ENCODE measurements around the gene HMGN5.

HMGN5 gene, protein sequence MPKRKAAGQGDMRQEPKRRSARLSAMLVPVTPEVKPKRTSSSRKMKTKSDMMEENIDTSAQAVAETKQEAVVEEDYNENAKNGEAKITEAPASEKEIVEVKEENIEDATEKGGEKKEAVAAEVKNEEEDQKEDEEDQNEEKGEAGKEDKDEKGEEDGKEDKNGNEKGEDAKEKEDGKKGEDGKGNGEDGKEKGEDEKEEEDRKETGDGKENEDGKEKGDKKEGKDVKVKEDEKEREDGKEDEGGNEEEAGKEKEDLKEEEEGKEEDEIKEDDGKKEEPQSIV

DNA sequence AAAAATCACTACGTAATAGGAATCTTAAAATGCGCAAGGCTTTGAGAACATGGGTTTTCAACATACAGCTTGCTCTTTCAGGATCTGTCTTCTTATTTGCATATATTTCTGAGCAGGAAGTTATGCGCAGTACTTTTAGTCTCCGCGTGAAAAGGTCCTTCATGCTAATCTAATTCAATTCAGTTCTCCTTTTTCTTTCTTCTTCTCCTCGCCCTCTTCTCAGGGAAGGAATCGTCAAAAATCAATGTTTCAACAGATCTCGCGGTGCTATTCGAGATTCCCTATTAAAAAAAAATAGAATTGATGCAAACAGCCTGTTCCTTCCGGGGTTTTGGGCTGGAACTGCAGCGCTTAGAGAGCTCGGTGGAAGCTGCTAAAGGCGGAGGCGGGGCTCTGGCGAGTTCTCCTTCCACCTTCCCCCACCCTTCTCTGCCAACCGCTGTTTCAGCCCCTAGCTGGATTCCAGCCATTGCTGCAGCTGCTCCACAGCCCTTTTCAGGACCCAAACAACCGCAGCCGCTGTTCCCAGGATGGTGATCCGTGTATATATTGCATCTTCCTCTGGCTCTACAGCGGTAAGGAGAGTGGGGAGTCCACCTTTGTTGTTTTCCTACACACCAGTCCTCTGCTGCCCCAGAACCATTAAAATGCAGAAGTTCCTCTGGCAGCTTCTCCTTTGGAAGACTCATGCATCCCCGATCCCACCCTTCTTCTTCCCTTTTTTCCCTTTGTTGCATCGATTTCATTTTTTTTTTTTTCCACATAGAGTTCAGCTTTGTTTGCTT lies at the start of gene HMGN5, which contains the start of gene SH3BGRL:
Gene HMGN5, minus strand, starts transcription at position 243 of the 785 bp plus-strand sequence. CDS start 80,364 bp downstream, outside the sequence.
Gene SH3BGRL, plus strand, starts transcription at position 432 of the 785 bp plus-strand sequence. Its CDS starts 99 bp downstream, at position 531.
- peak; percentile 99 for ATAC-seq
- no peak for TF ChIP-seq ISL1 (CRISPR knock-in tag; IDR thresholded peaks at IDR 0.05)
- no peak for TF ChIP-seq ZFP30 (CRISPR knock-in tag; IDR thresholded peaks at IDR 0.05)
- no peak for TF ChIP-seq CSDC2 (CRISPR knock-in tag; IDR thresholded peaks at IDR 0.05)
- no peak for TF ChIP-seq BACH2 (CRISPR knock-in tag; IDR thresholded peaks at IDR 0.05; ENCODE audit: borderline replicate concordance)
- no peak for TF ChIP-seq ZNF70 (CRISPR knock-in tag; IDR thresholded peaks at IDR 0.05)

DNA sequence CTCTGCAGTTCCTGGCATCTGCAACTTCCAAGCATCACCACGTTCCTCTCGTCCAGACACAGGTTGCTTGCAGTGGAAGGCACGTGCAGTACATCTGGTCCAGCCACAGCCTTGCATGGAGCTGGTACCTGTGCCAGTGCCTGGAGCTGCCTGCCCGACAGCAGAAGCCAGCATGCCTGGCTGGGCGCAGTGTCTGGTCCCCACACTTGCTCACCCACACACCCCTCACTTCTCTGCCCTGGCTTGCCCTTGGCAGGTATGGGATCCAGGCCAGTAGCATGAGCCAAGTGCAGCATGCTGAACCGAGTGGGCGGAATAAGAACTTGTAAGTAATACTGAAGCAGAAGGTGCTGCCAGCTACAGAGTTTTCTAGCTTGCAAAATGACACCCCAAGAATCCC lies 40.0 kb upstream of the HMGN5 start:
- ATAC-seq: no peak
- no peak for TF ChIP-seq PPARA (CRISPR knock-in tag; IDR thresholded peaks at IDR 0.05; ENCODE audit: borderline replicate concordance)
- no peak for TF ChIP-seq ZC3H10 (CRISPR knock-in tag; IDR thresholded peaks at IDR 0.05)
- TF ChIP-seq ZNF565 (CRISPR knock-in tag; conservative IDR thresholded peaks at IDR 0.05; ENCODE audit: low read depth): no peak
- no peak for TF ChIP-seq TOX (CRISPR knock-in tag; IDR thresholded peaks at IDR 0.05; ENCODE audit: borderline replicate concordance)
- no peak for TF ChIP-seq ZNF70 (CRISPR knock-in tag; IDR thresholded peaks at IDR 0.05)
- TF ChIP-seq, protein P1, sequence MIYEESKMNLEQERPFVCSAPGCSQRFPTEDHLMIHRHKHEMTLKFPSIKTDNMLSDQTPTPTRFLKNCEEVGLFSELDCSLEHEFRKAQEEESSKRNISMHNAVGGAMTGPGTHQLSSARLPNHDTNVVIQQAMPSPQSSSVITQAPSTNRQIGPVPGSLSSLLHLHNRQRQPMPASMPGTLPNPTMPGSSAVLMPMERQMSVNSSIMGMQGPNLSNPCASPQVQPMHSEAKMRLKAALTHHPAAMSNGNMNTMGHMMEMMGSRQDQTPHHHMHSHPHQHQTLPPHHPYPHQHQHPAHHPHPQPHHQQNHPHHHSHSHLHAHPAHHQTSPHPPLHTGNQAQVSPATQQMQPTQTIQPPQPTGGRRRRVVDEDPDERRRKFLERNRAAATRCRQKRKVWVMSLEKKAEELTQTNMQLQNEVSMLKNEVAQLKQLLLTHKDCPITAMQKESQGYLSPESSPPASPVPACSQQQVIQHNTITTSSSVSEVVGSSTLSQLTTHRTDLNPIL (CRISPR knock-in tag; IDR thresholded peaks at IDR 0.05; ENCODE audit: low read depth): no peak
- no peak for TF ChIP-seq TSHZ2 (CRISPR knock-in tag; IDR thresholded peaks at IDR 0.05)

- TF ChIP-seq ZC3H10 (CRISPR knock-in tag; IDR thresholded peaks at IDR 0.05): no peak
- TF ChIP-seq ZFP3 (CRISPR knock-in tag; IDR thresholded peaks at IDR 0.05): no peak
- TF ChIP-seq PATZ1 (CRISPR knock-in tag; IDR thresholded peaks at IDR 0.05; ENCODE audit: borderline replicate concordance): no peak
- no peak for TF ChIP-seq TSHZ2 (CRISPR knock-in tag; IDR thresholded peaks at IDR 0.05)
- no peak for TF ChIP-seq ZNF70 (CRISPR knock-in tag; IDR thresholded peaks at IDR 0.05)
- no peak for ATAC-seq
Measured at GRCh38 chrX:81240701-81241331, 39.1 kb upstream of the HMGN5 start.

DNA sequence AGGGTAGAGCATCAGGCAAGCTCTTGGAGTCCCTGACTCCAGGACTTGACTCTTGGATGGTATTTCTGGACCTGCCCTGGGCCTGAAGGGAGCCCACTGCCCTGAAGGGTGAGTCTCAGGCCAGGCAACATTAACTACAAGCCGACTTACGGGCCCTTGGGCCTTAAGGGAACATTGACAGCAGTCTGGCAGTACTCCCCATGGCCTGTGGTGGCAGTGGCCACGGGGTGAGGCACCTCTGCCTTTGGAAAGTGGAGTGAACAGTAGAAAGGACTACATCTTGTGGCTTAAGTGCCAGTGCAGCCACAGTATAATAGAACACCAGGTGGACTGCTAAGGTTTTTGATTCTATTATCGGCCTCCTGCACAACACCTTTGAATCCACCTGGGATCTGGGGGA lies 36.5 kb upstream of the HMGN5 start:
- ATAC-seq: no peak
- no peak for TF ChIP-seq ZNF70 (CRISPR knock-in tag; IDR thresholded peaks at IDR 0.05)
- TF ChIP-seq TOX (CRISPR knock-in tag; IDR thresholded peaks at IDR 0.05; ENCODE audit: borderline replicate concordance): no peak
- no peak for TF ChIP-seq ZNF8 (CRISPR knock-in tag; IDR thresholded peaks at IDR 0.05)
- TF ChIP-seq, protein P2, sequence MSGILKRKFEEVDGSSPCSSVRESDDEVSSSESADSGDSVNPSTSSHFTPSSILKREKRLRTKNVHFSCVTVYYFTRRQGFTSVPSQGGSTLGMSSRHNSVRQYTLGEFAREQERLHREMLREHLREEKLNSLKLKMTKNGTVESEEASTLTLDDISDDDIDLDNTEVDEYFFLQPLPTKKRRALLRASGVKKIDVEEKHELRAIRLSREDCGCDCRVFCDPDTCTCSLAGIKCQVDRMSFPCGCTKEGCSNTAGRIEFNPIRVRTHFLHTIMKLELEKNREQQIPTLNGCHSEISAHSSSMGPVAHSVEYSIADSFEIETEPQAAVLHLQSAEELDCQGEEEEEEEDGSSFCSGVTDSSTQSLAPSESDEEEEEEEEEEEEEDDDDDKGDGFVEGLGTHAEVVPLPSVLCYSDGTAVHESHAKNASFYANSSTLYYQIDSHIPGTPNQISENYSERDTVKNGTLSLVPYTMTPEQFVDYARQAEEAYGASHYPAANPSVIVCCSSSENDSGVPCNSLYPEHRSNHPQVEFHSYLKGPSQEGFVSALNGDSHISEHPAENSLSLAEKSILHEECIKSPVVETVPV (CRISPR knock-in tag; IDR thresholded peaks at IDR 0.05): no peak
- TF ChIP-seq, protein P1 (CRISPR knock-in tag; IDR thresholded peaks at IDR 0.05; ENCODE audit: low read depth): no peak

All from SK-N-SH treated with all-trans-retinoic acid at 6 μM for 48 hours (cell line).